Tibial nerve (tissue), 4 donors: ENCODE results near the gene KPNA4. TPM values are rescaled to one million over a fixed set of nuclear protein-coding genes. Genes with fewer than 3 reads are reported as not detected.

Experiments used
- DNase-seq, 2 donors: peaks; one replicate each; pipeline ENCODE4 v3.0.0-alpha.2; 2019; ENCODE audit warnings: low spot score in 2 of 2
- H3K27ac ChIP-seq, 4 donors: fragments of 200-600 bp; sonication (generic) in 3 of 4; one replicate each; pipeline ENCODE4 v1.5.1; 2017 to 2019; ENCODE audit warnings: mild to moderate bottlenecking in 1 of 4
- H3K27me3 ChIP-seq, 2 donors: fragments of 200-600 bp; sonication (generic) in 1 of 2; one replicate each; pipeline versions ENCODE4 v1.5.1 to v1.6.0; 2017 to 2019
- H3K36me3 ChIP-seq, 3 donors: fragments of 200-600 bp; sonication (generic); one replicate each; pipeline ENCODE4 v1.5.1; 2018 to 2019
- H3K4me1 ChIP-seq, 4 donors: fragments of 200-600 bp; sonication (generic) in 3 of 4; one replicate each; pipeline ENCODE4 v1.5.1; 2017 to 2019
- H3K4me3 ChIP-seq, 4 donors: fragments of 200-600 bp; sonication (generic) in 3 of 4; one replicate each; pipeline ENCODE4 v1.5.1; 2017 to 2019; ENCODE audit warnings: mild to moderate bottlenecking in 1 of 4, moderate library complexity in 1 of 4
- H3K9me3 ChIP-seq, 4 donors: fragments of 200-600 bp; sonication (generic) in 3 of 4; one replicate each; pipeline ENCODE4 v1.5.1; 2017 to 2019
- EP300 ChIP-seq, 2 donors: sonication (generic); formaldehyde crosslinking; IDR thresholded peaks; one replicate each; pipeline ENCODE4 v1.6.1; 2017; ENCODE audit warnings: antibody characterized with exemption in 2 of 2, mild to moderate bottlenecking in 1 of 2
- POLR2A ChIP-seq, 2 donors: fragments of 450-650 bp; IDR thresholded peaks; one replicate each; pipeline ENCODE4 v1.6.1; 2017; ENCODE audit warnings: antibody characterized with exemption in 2 of 2, mild to moderate bottlenecking in 2 of 2, moderate library complexity in 2 of 2
- WGBS, 2 donors: methylation state at CpG; one replicate each; pipeline ENCODE4 v1.1.5; 2018; 5-methylcytosine and 5-hydroxymethylcytosine counted together
- small RNA-seq: library from RNA; depleted of rRNA; stranded (forward); fragments of <200 nt; gene quantifications from one replicate; pipeline ENCODE3, GENCODE V24; 2016
- total RNA-seq, 4 donors: library from RNA; depleted of rRNA; stranded (reverse); fragments of >200 nt; gene quantifications; one replicate each; pipeline ENCODE4 v1.1.0, GENCODE V29; 2016
- TF ChIP-seq, protein P1 (sequence below), 5 experiments: fragments of 200-600 bp in 3 of 5; fragments of 450-650 bp in 2 of 5; sonication (generic) in 3 of 5; IDR thresholded peaks; one replicate each; pipeline ENCODE4 v1.5.1; 2016 to 2019; ENCODE audit warnings: antibody characterized with exemption in 5 of 5, mild to moderate bottlenecking in 3 of 5, moderate library complexity in 2 of 5

KPNA4 gene
- total RNA-seq, 4 donors from 2014 or later, result 27.0 to 32.4 (median 30.2) TPM

DNA sequence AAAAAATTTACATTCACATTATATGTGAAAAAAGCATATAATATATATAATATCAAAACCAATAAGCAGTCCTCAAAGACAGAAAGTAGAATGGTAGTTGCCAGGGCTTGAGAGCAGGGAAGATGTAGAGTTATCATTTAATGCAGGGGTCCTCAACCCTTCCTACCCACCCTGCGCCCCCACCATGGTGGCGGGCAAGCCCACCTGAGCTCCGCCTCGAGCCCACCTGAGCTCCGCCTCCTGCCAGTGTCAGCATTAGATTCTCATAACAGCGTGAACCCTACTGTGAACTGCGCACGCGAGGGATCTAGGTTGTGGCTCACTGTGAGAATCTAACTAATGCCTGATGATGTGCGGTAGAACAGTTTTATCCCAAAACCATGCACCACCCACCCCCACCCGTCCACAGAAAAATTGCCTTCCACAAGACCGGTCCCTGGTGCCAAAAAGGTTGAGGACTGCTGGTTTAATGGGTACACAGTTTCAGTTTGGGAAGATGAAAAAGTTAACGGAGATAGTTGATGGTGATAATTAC, 118.8 kb downstream of the KPNA4 start:
- H3K9me3 ChIP-seq, result no peaks in the 10 kb centered on the region
- H3K27ac ChIP-seq, result no peak overlapping the region
- H3K36me3 ChIP-seq, result no peaks in the 10 kb centered on the region
- no peak for DNase-seq
- peaks cover 0 to 16% (median 0%) of the 10 kb centered on the region in 4 donors for H3K4me1 ChIP-seq
- H3K4me3 ChIP-seq, result no peak overlapping the region
- WGBS, 2 donors, result 93 to 96% methylated on average over 13 of the region's 13 CpGs
- TF ChIP-seq POLR2A (IDR thresholded peaks at IDR 0.05) (no peak), EP300 (IDR thresholded peaks at IDR 0.05) (no peak)
- TF ChIP-seq, protein P1, sequence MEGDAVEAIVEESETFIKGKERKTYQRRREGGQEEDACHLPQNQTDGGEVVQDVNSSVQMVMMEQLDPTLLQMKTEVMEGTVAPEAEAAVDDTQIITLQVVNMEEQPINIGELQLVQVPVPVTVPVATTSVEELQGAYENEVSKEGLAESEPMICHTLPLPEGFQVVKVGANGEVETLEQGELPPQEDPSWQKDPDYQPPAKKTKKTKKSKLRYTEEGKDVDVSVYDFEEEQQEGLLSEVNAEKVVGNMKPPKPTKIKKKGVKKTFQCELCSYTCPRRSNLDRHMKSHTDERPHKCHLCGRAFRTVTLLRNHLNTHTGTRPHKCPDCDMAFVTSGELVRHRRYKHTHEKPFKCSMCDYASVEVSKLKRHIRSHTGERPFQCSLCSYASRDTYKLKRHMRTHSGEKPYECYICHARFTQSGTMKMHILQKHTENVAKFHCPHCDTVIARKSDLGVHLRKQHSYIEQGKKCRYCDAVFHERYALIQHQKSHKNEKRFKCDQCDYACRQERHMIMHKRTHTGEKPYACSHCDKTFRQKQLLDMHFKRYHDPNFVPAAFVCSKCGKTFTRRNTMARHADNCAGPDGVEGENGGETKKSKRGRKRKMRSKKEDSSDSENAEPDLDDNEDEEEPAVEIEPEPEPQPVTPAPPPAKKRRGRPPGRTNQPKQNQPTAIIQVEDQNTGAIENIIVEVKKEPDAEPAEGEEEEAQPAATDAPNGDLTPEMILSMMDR (IDR thresholded peaks at IDR 0.05), result no peak
- peaks cover 0 to 36% of the 10 kb centered on the region in 2 donors for H3K27me3 ChIP-seq

- Histone ChIP-seq H3K27ac (no peak overlapping the region), H3K4me3 (no peak overlapping the region), H3K27me3 (peaks cover 0 to 36% of the 10 kb centered on the region in 2 donors), H3K4me1 (peaks cover 0 to 16% (median 0%) of the 10 kb centered on the region in 4 donors), H3K36me3 (no peaks in the 10 kb centered on the region), H3K9me3 (no peaks in the 10 kb centered on the region)
- no peak for DNase-seq
- no peak for TF ChIP-seq POLR2A (IDR thresholded peaks at IDR 0.05)
- TF ChIP-seq, protein P1 (IDR thresholded peaks at IDR 0.05), result no peak
- no peak for TF ChIP-seq EP300 (IDR thresholded peaks at IDR 0.05)
- 93 to 100% methylated on average over 1 of the region's 1 CpG for WGBS, 2 donors
Measured at GRCh38 chr3:160445854-160446253, 119.5 kb downstream of the KPNA4 start.

Small RNAs within 50 kb of the gene (small RNA-seq; reads per million reads assigned to genes)
- gene RNU7-136P, result not detected

Other genes starting within 250 kb of the KPNA4 start
- gene IFT80, start 166.3 kb downstream of the KPNA4 start, total RNA-seq, result 10 to 100 TPM; 19.5 to 57.5 (median 31.6) TPM
- 10 to 100 TPM; 11.7 to 27.1 (median 21.1) TPM for gene SMC4, start 165.9 kb downstream of the KPNA4 start, total RNA-seq
- 1 to 10 TPM in 2 of 4 donors, under 1 TPM in 1, not detected in 1; 0.42 to 2.0 (median 1.6) TPM for gene TRIM59, start 115.8 kb downstream of the KPNA4 start, total RNA-seq
- gene ARL14, start 111.6 kb upstream of the KPNA4 start, total RNA-seq, result not detected
- 10 to 100 TPM; 13.2 to 41.0 (median 24.3) TPM for gene PPM1L, start 190.7 kb upstream of the KPNA4 start, total RNA-seq